NCI-H2171 treated with DMSO at 0.1 percent for 48 hours (cell line): ENCODE results near the gene PARN.
A peak's percentile ranks its signal among the peaks of the same experiment; 100 is the strongest.
"Not testable (repeated sequence)": the region's sequence is repeated elsewhere in the genome, so short reads cannot be mapped to it uniquely, and the experiment has no call there.

ENCODE experiments used
- DNase-seq: peaks from one replicate; lab custom pipeline; 2025; lab: John Stamatoyannopoulos, UW

The PARN gene

DNA sequence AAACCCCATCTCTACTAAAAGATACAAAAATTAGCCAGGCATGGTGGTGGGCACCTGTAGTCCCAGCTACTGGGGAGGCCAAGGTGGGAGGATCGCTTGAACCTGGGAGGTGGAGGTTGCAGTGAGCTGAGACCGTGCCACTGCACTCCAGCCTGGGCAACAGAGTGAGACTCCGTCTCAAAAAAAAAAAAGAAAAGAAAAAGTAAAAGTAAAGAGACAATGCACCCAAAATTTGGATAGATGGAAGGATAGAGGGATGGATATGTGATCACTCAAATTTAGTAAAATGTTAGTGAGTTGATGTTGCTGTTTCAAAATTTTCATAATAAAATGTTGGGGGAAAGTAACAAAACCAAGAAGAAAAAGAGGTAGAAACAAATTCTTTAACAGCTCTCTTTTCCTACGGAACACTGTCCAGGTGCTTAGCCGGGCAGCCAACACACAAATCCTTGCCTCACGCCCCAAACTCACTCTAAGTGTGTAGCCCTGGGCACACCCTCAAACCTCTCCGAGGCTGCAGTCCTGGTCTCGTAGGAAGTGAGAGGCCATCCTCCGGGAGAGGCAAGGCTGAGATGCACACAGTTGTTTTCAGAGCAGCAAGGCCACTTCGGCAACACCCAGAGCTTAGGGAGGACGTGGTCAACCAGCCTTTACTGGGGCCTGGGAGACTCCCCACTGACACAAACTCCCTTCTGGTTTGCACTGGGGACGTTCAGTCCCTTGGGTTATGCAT lies 228.9 kb downstream of the PARN start:
- DNase-seq = not testable (repeated sequence)

GRCh38 chr16:14400285-14400977 lies 229.6 kb downstream of the PARN start:
- DNase-seq = peak; percentile 21

GRCh38 chr16:14399378-14400284 lies 230.4 kb downstream of the PARN start:
- no peak for DNase-seq

GRCh38 chr16:14398014-14398717 lies 231.9 kb downstream of the PARN start:
- DNase-seq = no peak

DNA sequence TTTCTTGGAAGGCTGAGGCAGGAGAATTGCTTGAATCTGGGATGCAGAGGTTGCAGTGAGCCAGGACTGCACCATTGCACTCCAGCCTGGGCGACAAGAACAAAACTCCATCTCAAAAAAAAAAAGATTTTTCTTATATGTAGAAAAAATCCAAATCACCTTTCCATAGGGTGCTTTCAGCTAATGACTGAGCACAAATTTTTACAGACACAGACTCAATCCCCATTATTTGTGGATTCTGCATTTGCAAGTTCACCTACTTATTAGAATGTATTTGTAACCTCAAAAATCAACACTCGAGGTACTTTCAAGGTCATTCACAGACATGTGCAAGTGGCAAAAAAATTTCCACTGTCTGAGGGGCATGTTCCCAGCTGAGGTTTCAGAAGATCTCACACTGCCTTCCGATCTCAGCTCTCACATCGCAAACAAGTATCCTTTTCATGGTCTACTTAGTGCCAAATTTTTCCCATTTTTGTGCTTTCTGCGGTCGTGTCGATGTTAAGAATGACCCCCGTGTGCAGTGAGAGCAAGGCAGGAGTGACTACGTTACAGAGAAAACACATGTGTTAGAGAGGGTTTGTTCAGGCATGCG lies 234.3 kb downstream of the PARN start:
- not testable (repeated sequence) for DNase-seq

DNA sequence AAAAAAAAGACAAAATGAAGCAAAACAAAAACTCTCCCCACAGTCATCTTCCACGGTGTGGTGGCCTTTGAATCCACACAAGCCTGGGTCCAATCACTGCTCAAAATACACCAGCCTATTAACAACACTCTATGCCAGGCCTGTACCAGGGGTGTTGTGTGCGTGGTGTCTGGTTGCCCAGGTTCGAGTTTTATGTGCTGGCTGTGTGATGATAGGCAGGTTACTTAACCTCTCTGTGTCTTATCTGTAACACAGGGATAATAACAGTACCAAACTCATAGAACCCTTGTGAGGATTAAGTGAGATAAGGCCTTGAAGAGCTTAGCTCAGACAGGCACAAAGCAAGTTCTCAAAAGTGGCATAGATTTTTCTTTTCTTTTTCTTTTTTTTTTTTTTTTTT lies 235.2 kb downstream of the PARN start:
- no peak for DNase-seq

- no peak for DNase-seq
Measured at GRCh38 chr16:14392960-14393359, 237.1 kb downstream of the PARN start.

DNA sequence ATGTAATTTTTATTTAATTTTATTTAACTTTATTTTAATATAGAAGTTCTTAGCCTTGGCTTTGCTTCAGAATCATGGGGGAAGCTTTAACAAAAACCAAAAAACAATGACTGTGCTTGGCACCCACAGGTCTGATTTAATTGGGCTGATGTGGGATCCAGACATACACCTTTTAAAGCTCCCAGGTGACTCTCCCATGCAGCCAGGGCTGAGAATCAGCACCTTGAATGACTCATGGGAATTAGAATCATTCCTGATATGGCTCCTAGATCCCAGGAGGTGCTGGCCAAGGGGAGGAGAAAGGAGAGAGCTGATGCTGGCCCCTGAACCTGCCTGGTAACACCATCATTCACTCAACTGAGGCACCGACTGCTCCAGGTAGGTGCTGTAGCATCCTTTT lies 240.7 kb downstream of the PARN start:
- DNase-seq = no peak

GRCh38 chr16:14388243-14388642 lies 241.8 kb downstream of the PARN start:
- DNase-seq = peak; percentile 30

GRCh38 chr16:14386115-14386514 lies 243.9 kb downstream of the PARN start:
- no peak for DNase-seq
